HG03175 (cell line): ENCODE results near the gene RMDN2.

Experiments used
- ATAC-seq: cut with Tn5 transposase; IDR thresholded peaks from one replicate; pipeline ENCODE4 v1.9.1; 2021; ENCODE audit warnings: mild to moderate bottlenecking, moderate library complexity; ENCODE audit not compliant: unreplicated experiment

RMDN2 gene

DNA sequence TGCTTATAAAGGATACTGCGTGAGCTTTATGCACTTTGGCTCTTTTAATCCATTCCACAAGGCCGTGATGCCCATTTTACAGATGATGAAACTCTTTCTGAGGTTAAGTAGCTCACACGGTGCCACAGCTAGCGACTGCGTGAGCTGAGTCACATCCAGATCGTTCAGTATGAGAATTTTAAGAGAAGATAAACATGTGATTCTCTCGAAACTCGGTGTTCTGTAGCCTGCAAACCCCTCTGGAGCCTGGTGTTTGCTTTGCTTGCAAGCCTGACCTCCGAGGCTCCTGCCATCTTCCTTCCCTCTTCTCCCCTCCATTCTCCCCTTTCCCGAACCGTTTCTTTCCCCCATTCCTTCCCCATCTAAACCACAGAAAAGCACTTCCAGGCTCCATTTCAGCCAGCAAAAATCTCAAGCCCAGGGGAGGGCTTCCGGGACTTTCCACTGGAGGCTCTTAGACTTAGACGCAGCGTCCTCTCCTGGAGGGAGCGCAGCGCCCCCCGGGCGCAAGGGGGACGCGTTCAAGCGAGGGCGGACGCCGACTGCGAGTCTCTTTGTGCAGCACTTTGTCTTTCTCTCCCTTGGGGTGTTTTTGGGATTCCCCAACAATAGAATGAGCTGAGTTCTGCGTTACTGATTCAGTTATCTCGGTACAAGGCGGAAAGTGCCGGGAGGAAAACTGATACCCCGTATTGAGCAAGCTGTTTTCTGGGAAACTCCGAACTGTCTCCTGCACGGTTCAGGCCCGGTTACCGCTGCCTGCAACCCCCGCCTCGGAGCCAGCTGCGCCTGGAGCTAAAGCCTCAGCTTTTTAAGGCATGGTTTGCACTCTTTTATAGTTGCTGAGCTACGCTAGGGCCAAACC, 112.9 kb downstream of the RMDN2 start:
- peak; percentile 60 for ATAC-seq

DNA sequence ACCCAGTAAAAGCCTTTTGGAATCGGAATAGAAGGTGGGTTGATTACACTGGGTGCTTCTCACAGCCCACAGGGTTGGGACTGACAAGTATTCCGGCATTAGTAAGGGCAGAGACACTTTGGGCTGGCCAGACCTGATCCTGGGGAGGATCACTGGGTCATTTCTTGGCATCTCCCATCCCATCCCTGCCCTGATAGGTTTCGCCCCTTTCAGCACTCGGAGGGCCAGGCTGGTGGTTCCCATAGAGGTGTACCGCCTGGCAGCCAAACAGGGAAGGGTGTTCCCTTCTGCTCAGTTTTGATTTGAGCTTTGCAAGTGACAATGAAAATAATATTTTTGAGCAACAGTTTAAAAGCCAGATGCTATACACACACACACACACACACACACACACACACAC, 113.6 kb downstream of the RMDN2 start:
- ATAC-seq = peak; percentile 12

DNA sequence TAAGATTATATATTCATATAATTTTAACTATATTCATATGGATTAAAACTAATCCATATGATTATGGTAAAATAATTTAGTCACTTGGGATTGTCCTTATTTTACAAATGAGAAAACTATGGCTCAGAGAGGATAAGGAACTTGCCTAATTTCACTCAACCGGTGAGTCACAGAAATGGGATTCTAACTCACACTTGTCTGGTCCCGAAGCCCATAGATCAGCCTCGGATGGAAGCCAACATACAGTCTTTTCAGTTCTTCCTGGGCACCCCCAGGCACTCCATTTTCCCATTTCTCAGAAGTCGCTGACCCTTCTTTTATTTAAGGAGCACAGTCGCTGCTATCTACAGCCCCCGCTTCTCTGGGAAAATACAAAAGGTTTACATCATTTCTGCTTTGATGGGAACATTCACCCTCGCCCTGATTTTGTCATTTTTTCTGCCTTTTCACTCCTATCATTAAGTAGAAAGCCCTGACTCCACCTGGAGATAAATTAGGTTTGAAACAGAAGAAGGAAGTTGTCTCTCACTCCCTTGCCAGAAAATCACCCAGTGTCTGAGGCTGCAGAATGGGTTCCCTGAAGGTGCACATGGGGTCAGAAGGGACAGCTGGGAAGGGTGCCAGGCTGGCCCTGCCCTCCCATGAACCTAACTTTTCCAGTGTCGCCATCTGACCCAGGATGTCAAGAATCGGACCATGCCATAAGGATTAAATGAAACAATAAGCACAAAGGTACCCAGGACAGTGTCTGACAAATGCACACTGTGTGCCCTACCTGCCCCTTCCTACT, 114.2 kb downstream of the RMDN2 start:
- ATAC-seq = no peak

DNA sequence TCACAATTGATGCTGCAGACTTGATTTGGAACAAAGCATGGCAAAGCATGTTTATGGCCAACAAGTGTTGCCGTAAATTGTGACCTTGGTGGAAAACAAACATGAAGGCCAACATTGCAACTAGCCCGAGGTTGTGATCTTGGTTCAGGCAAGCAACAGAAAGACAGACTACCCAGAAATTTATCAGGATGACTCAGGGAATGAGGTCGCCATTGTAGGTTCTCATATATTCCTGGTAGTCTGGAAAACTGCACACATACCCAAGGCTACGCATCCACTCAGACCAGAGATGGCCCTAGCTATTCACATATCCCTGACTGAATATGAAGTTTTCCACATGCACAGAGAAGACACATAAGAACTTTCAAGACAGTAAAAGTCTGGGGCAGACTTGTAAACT, 120.7 kb downstream of the RMDN2 start:
- ATAC-seq = no peak

DNA sequence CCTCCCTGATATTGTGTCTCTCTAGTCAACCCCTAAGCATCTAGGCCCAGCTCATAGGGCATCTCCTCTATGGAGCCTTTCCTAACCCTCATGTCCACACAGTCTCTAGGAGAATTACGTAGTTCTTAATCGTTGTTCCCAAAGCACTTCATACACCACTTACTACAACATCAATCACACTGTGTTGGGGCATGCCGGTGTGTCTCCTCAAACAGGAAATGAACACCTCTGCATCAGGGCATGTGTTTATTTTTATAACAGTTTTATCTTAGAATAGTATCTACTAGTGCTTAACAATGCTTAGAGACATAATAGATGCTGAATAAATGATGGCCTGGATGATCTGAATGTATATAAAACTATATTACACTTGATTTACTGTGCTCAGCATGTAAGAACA, 131.1 kb downstream of the RMDN2 start:
- no peak for ATAC-seq

DNA sequence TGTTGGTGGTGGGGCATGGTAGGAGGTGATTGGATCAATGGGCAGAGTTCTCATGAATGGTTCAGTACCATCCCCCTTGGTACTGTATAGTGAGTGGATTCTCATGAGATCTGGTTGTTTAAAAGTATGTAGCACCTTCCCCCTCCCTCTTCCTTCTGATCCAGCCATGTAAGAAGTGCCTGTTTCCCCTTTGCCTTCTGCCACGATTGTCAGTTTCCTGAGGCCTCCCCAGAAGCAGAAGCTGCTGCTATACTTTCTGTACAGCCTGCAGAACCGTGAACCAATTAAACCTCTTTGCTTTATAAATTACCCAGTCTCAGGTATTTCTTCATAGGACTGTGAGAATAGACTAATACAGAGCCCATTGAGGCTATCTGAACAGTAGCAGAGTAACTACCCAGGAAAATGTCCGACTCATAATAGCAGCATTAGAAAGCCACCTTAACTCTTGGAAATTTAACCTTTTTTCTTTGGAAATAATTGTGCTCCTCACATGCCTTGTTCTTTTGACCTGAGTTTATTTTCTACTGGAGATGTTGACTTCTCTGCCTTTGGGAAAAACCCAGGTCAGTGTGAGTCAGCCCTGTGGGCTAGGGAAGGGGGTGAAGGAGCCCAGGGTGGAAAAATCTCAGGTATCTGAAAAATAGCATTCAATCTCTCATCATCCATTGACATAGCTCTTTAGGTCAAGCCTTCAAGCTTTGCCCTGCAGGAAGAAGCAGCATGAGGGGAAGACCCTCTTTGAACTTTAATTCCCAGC, 132.7 kb downstream of the RMDN2 start:
- no peak for ATAC-seq

DNA sequence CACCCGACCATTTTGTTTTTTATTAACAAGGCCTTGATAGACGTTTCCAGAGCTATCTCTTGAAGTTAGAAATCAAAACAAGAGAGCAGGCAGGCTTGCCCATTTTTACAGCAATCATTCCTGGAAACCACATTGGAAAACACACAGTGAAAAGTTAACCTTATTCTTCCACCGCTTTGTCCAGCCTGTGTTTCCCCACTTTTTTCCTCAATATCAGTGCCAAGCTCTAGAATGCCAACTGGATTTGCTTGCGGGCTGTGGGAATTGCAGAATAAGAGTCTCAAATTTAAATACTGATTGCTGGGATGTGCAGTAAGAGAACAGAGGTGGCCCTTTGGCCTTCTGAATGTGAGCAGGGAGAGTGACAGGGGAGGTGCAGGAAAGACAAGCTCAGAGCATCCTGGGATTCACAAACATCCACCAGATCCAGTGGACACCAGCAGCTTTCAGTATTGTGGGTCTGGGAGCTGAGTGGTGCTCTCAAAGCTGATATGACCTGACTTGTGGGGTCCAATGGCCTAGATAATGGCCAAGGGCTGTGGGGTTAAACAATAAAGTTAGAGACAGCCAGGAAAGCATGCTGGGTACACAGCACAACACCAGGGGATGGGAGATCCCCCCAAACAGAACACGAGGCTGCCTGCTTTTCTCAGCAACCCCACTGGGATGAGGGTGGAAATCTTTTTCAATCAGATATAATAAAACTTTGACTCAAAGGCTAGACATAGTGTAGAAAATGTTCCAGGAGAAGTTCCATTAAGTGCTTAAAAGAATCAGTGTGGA, 135.3 kb downstream of the RMDN2 start:
- ATAC-seq = no peak

DNA sequence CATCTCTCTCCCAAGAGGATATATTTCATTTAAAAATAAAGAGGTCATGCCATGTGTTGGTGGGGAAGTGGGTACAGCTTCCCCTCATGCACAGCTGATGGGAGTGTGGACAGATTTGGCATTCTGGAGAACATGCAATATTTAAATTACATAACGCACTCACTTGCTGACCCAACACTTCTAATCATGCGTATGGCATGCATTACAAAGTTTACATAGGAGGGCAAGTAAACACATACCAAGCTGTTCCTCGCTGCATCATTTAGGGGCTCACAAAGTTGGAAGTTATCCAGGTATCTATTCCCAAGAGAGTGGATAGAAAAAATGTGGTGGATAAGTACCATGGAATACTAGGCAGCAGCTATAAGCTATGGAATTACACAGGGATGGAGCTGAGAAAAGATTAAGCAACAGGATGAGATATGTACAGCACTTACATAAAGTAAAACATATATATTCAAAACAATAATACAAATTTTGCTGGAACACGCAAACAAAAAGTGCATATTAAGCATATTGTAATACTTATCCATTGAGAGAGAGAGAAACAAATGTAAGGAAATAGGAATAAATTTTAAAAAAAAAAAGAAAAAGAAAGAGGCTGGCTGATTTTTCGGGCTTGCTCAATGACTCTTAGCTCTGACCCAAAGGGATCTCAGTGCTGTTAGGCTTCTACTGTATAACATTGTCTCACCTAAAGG, 139.9 kb downstream of the RMDN2 start:
- no peak for ATAC-seq

DNA sequence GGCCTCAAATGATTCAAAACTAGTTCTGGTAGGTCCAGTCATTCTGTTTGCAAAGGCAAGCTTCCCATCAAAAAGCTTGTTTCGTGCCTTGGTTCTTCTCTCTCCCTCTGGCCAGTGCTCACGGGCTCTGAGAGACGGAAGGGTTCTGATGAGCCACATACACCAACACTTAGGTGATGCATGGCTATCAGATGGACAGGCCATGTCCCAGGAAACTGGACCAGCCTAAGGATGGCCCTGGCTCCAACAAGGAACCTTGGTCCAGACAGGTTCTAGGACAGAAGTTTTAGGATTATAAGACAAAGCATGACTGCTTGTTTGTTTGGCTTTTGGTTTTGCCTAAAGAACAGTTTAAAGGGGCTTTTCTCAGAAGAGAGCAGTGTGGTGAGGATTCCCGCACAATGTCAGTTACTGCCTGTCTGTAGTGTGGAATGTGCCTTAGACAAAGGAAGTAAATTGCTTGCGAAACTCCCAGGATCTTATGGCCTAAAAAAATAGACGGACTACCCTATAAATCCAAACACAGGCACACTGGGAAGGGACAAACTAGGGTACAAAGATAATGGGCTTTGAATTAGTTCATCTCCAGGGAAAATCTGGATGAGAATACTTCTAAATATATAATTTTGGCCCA, 140.5 kb downstream of the RMDN2 start:
- no peak for ATAC-seq

DNA sequence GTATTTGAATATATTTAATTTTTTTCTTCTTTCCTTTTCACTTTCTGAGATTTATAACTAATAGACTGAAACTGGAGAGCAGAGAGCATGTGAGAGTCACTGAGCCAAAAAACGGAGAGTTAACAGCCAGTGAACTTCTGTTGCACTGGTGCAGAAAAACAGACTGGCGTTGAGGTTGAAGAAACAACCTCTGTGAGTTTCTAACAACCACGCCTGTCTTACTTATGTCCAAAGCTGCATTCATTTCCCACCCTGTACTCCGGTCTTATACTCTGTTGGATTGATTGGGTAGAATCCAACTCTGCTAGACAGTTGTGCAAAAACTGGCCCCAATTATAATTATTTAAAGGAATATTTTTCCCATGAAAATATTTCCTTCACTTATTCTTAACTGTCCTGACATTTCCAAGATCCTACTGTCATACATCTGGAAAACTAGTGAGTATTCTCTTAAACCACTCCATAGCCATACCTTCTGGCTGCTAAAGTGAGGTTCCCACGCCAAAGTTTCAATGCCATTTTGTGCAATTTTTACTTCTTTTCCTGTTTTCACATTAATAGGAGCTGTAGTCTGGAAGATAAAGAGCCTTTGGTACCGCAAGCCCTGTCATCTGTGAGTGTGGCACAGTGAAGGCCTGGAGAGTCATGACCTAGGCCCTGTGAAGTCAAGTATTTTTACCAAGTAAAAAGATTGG, 141.5 kb downstream of the RMDN2 start:
- ATAC-seq = no peak
